ENCODE data around the gene LLGL1. TPM values are rescaled to one million over a fixed set of nuclear protein-coding genes. Genes with fewer than 3 reads are reported as not detected.

LLGL1 gene
- total RNA-seq, 1 donor from 2014 or later, result 43.5 TPM

GRCh38 chr17:18190628-18191235 is 34.7 kb upstream of the LLGL1 start:
- no peaks in the 10 kb centered on the region for H3K27me3 Mint-ChIP-seq (ENCODE audit: low read depth, unreplicated experiment)
- H3K4me2 ChIP-seq (ENCODE audit: low read length), result no peak overlapping the region
- no peaks in the 10 kb centered on the region for H3K27me3 ChIP-seq (ENCODE audit: insufficient read depth, low read length)
- FAIRE-seq (no peak), DNase-seq (ENCODE audit: low read depth) (no peak)
- H3K9me3 Mint-ChIP-seq (ENCODE audit: unreplicated experiment), result no peaks in the 10 kb centered on the region
- no peak overlapping the region for H3K27ac Mint-ChIP-seq (ENCODE audit: unreplicated experiment)
- peaks cover 35% of the 10 kb centered on the region for H3K4me1 ChIP-seq (ENCODE audit: insufficient read depth, low read length)
- H2AFZ ChIP-seq (ENCODE audit: low read depth, low read length), result no peak overlapping the region
- no peaks in the 10 kb centered on the region for H3K9me3 ChIP-seq (ENCODE audit: insufficient read depth, low read depth, low read length)
- H3K36me3 Mint-ChIP-seq (ENCODE audit: low read depth, unreplicated experiment), result peaks cover 14% of the 10 kb centered on the region
- H4K20me1 ChIP-seq (ENCODE audit: insufficient read depth, low read length), result peaks cover 93% of the 10 kb centered on the region
- H3K36me3 ChIP-seq (ENCODE audit: insufficient read depth, low read length), result peaks cover 11% of the 10 kb centered on the region
- H3K4me1 Mint-ChIP-seq (ENCODE audit: low read depth, unreplicated experiment), result peaks cover 41% of the 10 kb centered on the region
- no peak overlapping the region for H3K27ac ChIP-seq (ENCODE audit: low read depth, low read length)
- H3K79me2 ChIP-seq (ENCODE audit: insufficient read depth, low read length), result peaks cover 98% of the 10 kb centered on the region
- no peak overlapping the region for H3K4me3 ChIP-seq (ENCODE audit: insufficient read depth, low read depth, low read length)
- H3K4me3 Mint-ChIP-seq (ENCODE audit: unreplicated experiment), result no peak overlapping the region
- TF ChIP-seq CTCF (IDR thresholded peaks at IDR 0.05; ENCODE audit: insufficient read depth, low read depth, low read length), result no peak
- no peak for TF ChIP-seq EZH2 (IDR thresholded peaks at IDR 0.05; ENCODE audit: insufficient read depth, low read length)
- H3K9ac ChIP-seq (ENCODE audit: low read length), result no peak overlapping the region

GRCh38 chr17:18191236-18191667 is 34.2 kb upstream of the LLGL1 start:
- TF ChIP-seq EZH2 (IDR thresholded peaks at IDR 0.05; ENCODE audit: insufficient read depth, low read length) (no peak), CTCF (IDR thresholded peaks at IDR 0.05; ENCODE audit: insufficient read depth, low read depth, low read length) (no peak)
- Mint-ChIP-seq H3K27ac (ENCODE audit: unreplicated experiment) (no peak overlapping the region), H3K9me3 (ENCODE audit: unreplicated experiment) (no peaks in the 10 kb centered on the region), H3K4me1 (ENCODE audit: low read depth, unreplicated experiment) (peaks cover 37% of the 10 kb centered on the region), H3K4me3 (ENCODE audit: unreplicated experiment) (no peak overlapping the region), H3K36me3 (ENCODE audit: low read depth, unreplicated experiment) (peaks cover 13% of the 10 kb centered on the region), H3K27me3 (ENCODE audit: low read depth, unreplicated experiment) (no peaks in the 10 kb centered on the region)
- no peak for DNase-seq (ENCODE audit: low read depth)
- Histone ChIP-seq H3K4me1 (ENCODE audit: insufficient read depth, low read length) (peaks cover 30% of the 10 kb centered on the region), H3K27me3 (ENCODE audit: insufficient read depth, low read length) (no peaks in the 10 kb centered on the region), H3K79me2 (ENCODE audit: insufficient read depth, low read length) (peaks cover 97% of the 10 kb centered on the region), H2AFZ (ENCODE audit: low read depth, low read length) (no peak overlapping the region), H3K36me3 (ENCODE audit: insufficient read depth, low read length) (peaks cover 16% of the 10 kb centered on the region), H3K27ac (ENCODE audit: low read depth, low read length) (no peak overlapping the region), H3K4me3 (ENCODE audit: insufficient read depth, low read depth, low read length) (no peak overlapping the region), H3K4me2 (ENCODE audit: low read length) (no peak overlapping the region), H3K9ac (ENCODE audit: low read length) (no peak overlapping the region), H4K20me1 (ENCODE audit: insufficient read depth, low read length) (peaks cover 92% of the 10 kb centered on the region), H3K9me3 (ENCODE audit: insufficient read depth, low read depth, low read length) (no peaks in the 10 kb centered on the region)
- no peak for FAIRE-seq

GRCh38 chr17:18191967-18192366 is 33.5 kb upstream of the LLGL1 start:
- DNase-seq (ENCODE audit: low read depth) (no peak), FAIRE-seq (no peak)
- Histone ChIP-seq H2AFZ (ENCODE audit: low read depth, low read length) (no peak overlapping the region), H3K27me3 (ENCODE audit: insufficient read depth, low read length) (no peaks in the 10 kb centered on the region), H3K36me3 (ENCODE audit: insufficient read depth, low read length) (peaks cover 21% of the 10 kb centered on the region), H4K20me1 (ENCODE audit: insufficient read depth, low read length) (peaks cover 92% of the 10 kb centered on the region), H3K79me2 (ENCODE audit: insufficient read depth, low read length) (peaks cover 97% of the 10 kb centered on the region), H3K9ac (ENCODE audit: low read length) (no peak overlapping the region), H3K9me3 (ENCODE audit: insufficient read depth, low read depth, low read length) (no peaks in the 10 kb centered on the region), H3K4me2 (ENCODE audit: low read length) (no peak overlapping the region), H3K27ac (ENCODE audit: low read depth, low read length) (no peak overlapping the region), H3K4me3 (ENCODE audit: insufficient read depth, low read depth, low read length) (no peak overlapping the region), H3K4me1 (ENCODE audit: insufficient read depth, low read length) (peaks cover 22% of the 10 kb centered on the region)
- TF ChIP-seq EZH2 (IDR thresholded peaks at IDR 0.05; ENCODE audit: insufficient read depth, low read length) (no peak), CTCF (IDR thresholded peaks at IDR 0.05; ENCODE audit: insufficient read depth, low read depth, low read length) (peak; percentile 17)
- peaks cover 11% of the 10 kb centered on the region for H3K36me3 Mint-ChIP-seq (ENCODE audit: low read depth, unreplicated experiment)
- no peak overlapping the region for H3K27ac Mint-ChIP-seq (ENCODE audit: unreplicated experiment)
- H3K4me1 Mint-ChIP-seq (ENCODE audit: low read depth, unreplicated experiment), result peaks cover 31% of the 10 kb centered on the region
- no peaks in the 10 kb centered on the region for H3K9me3 Mint-ChIP-seq (ENCODE audit: unreplicated experiment)
- H3K27me3 Mint-ChIP-seq (ENCODE audit: low read depth, unreplicated experiment), result no peaks in the 10 kb centered on the region
- no peak overlapping the region for H3K4me3 Mint-ChIP-seq (ENCODE audit: unreplicated experiment)

Measured in astrocyte (in vitro differentiated cells and primary cell).